Activated CD8-positive, alpha-beta memory T cell treated with anti-CD3 and anti-CD28 coated beads, Interleukin-2, amount 10 ng/mL, durations not matched to agents 7 days and 5 days (primary cell): Measurements from ENCODE around the gene SCN8A. TPM values are rescaled to one million over a fixed set of nuclear protein-coding genes. Genes with fewer than 3 reads are reported as not detected.

Experiments
- ATAC-seq: fragments of 150-1000 bp; cut with Tn5 transposase; one replicate; pipeline ENCODE4 v1.10.0; 2021; ENCODE audit warnings: moderate library complexity
- CTCF ChIA-PET: fragments of 350-600 bp; sonication (Branson Sonifier 250); formaldehyde crosslinking; loops from one replicate; lab custom pipeline; 2021; ENCODE audit warnings: antibody characterized with exemption; lab: Charles Lee
- DNase-seq: peaks from one replicate; pipeline ENCODE4 v3.0.0-alpha.2; 2020
- H3K27ac Mint-ChIP-seq: one replicate; pipeline ENCODE4 v1.8.0; 2021; ENCODE audit warnings: mild to moderate bottlenecking, mixed read lengths
- H3K27me3 Mint-ChIP-seq: one replicate; pipeline ENCODE4 v1.8.0; 2021; ENCODE audit warnings: mixed read lengths
- H3K36me3 Mint-ChIP-seq: one replicate; pipeline ENCODE4 v1.8.0; 2021; ENCODE audit warnings: mild to moderate bottlenecking, mixed read lengths
- H3K4me1 Mint-ChIP-seq: one replicate; pipeline ENCODE4 v1.8.0; 2021; ENCODE audit warnings: mixed read lengths
- H3K4me3 Mint-ChIP-seq: one replicate; pipeline ENCODE4 v1.8.0; 2021; ENCODE audit warnings: mild to moderate bottlenecking, moderate library complexity, mixed read lengths
- H3K9me3 Mint-ChIP-seq: one replicate; pipeline ENCODE4 v1.8.0; 2022; ENCODE audit warnings: low read depth, mixed read lengths
- total RNA-seq, 2 experiments: library from RNA; stranded (reverse); gene quantifications; one replicate each; pipeline ENCODE4 v1.2.3, GENCODE V29; 2021

The SCN8A gene
- total RNA-seq, 2 experiments from 2014 or later, result 1.3 to 2.3 TPM

DNA sequence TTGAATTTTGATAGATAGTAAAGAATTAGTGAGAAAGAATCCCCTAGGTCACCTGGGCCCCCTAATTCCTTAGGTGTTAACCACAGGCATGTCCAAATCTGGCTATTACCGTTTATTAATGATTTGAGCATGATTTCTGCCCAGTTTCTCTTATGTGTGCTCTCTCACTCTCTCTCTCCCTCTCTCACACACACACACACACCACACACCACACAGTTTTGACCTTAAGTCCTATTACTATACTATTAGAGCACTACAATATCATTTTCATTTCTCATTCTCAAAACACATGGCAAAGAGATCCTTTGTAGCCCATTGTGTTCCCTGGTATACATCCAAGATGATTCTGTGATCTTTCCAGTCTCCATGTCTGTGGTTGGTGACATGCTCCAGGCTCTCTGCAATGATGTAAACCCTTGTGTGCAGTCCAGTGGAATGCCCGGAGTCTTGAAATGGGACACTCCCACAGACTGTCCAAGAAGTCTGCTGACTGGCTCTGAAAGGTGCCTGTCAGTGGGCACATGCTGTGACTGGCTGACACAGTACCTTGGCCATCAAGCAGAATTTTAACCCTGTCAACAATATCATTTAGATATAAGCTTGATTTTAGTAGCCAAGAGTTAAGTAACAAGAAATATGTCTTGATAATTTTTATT is 161.3 kb downstream of the SCN8A start:
- Mint-ChIP-seq H3K9me3 (no peaks in the 10 kb centered on the region), H3K27me3 (peaks cover 13% of the 10 kb centered on the region), H3K4me3 (no peak overlapping the region), H3K27ac (no peak overlapping the region), H3K36me3 (no peaks in the 10 kb centered on the region), H3K4me1 (no peaks in the 10 kb centered on the region)
- DNase-seq, result no peak
- ATAC-seq, result no peak
- CTCF ChIA-PET, result no interaction called here

- H3K27me3 Mint-ChIP-seq, result peaks cover 13% of the 10 kb centered on the region
- CTCF ChIA-PET, result no interaction called here
- no peak for ATAC-seq
- no peaks in the 10 kb centered on the region for H3K9me3 Mint-ChIP-seq
- H3K4me3 Mint-ChIP-seq, result no peak overlapping the region
- H3K27ac Mint-ChIP-seq, result no peak overlapping the region
- DNase-seq, result no peak
- H3K36me3 Mint-ChIP-seq, result no peaks in the 10 kb centered on the region
- H3K4me1 Mint-ChIP-seq, result no peaks in the 10 kb centered on the region
Observed at GRCh38 chr12:51753980-51754675, 163.1 kb downstream of the SCN8A start.

DNA sequence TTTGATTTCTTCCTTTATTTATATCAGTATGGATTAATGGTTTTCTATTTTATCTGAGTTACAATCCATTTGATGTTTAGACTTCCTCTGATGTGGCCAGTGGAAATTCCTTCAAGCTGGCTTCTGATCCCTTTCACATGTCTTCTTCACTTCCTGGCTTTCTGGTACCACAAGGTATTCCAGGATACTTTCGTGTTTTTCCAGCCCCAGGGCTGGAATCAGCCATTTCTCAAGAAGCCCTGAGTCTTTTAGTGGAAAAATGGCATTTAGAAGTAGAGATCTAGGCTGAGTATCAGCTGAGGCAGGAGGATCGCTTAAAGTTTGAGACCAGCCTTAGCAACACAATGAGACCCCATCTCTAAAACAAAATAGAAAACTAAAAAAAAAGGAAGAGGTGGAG is 164.2 kb downstream of the SCN8A start:
- H3K4me1 Mint-ChIP-seq, result no peaks in the 10 kb centered on the region
- DNase-seq, result no peak
- CTCF ChIA-PET, result no interaction called here
- no peaks in the 10 kb centered on the region for H3K9me3 Mint-ChIP-seq
- no peak overlapping the region for H3K27ac Mint-ChIP-seq
- H3K36me3 Mint-ChIP-seq, result no peaks in the 10 kb centered on the region
- H3K27me3 Mint-ChIP-seq, result peaks cover 8% of the 10 kb centered on the region
- no peak for ATAC-seq
- no peak overlapping the region for H3K4me3 Mint-ChIP-seq

GRCh38 chr12:51759175-51759574 is 168.1 kb downstream of the SCN8A start:
- Mint-ChIP-seq H3K36me3 (no peaks in the 10 kb centered on the region), H3K4me1 (peaks cover 2% of the 10 kb centered on the region), H3K27ac (no peak overlapping the region), H3K27me3 (peaks cover 3% of the 10 kb centered on the region), H3K9me3 (no peaks in the 10 kb centered on the region), H3K4me3 (no peak overlapping the region)
- CTCF ChIA-PET, result no interaction called here
- ATAC-seq (no peak), DNase-seq (no peak)

GRCh38 chr12:51759695-51760094 is 168.7 kb downstream of the SCN8A start:
- CTCF ChIA-PET, result no interaction called here
- H3K27ac Mint-ChIP-seq, result no peak overlapping the region
- no peaks in the 10 kb centered on the region for H3K9me3 Mint-ChIP-seq
- peaks cover 3% of the 10 kb centered on the region for H3K27me3 Mint-ChIP-seq
- no peak overlapping the region for H3K4me3 Mint-ChIP-seq
- H3K36me3 Mint-ChIP-seq, result no peaks in the 10 kb centered on the region
- no peak for DNase-seq
- H3K4me1 Mint-ChIP-seq, result peaks cover 2% of the 10 kb centered on the region
- ATAC-seq, result no peak

GRCh38 chr12:51760231-51760630 is 169.2 kb downstream of the SCN8A start:
- ATAC-seq, result no peak
- CTCF ChIA-PET, result no interaction called here
- H3K27ac Mint-ChIP-seq, result no peak overlapping the region
- H3K27me3 Mint-ChIP-seq, result peaks cover 2% of the 10 kb centered on the region
- H3K9me3 Mint-ChIP-seq, result no peaks in the 10 kb centered on the region
- DNase-seq, result no peak
- peaks cover 2% of the 10 kb centered on the region for H3K4me1 Mint-ChIP-seq
- no peaks in the 10 kb centered on the region for H3K36me3 Mint-ChIP-seq
- H3K4me3 Mint-ChIP-seq, result no peak overlapping the region

DNA sequence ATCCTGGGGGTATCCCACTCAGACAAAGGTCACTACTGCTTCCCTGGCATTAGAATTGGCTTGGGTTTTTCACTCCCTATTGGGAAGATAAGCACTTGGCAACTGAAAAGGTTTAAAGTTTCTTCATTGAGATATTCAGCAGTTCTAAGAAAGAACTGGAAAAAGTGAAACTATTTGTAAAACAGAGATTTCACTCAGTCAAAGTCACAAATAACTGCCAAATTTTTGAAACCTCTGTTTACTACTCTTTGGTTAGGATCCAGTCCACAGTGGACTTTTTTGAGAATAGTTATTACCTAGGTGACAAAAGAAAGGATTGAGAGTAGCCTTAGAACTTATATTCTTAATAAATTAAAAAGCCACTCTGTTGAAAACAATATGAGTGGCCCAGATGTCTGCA is 172.7 kb downstream of the SCN8A start:
- H3K9me3 Mint-ChIP-seq, result no peaks in the 10 kb centered on the region

GRCh38 chr12:51766067-51766676 is 175.1 kb downstream of the SCN8A start:
- ATAC-seq (no peak), DNase-seq (no peak)
- no peaks in the 10 kb centered on the region for H3K9me3 Mint-ChIP-seq
- H3K4me3 Mint-ChIP-seq, result no peak overlapping the region
- CTCF ChIA-PET, result no interaction called here
- H3K36me3 Mint-ChIP-seq, result no peaks in the 10 kb centered on the region
- no peaks in the 10 kb centered on the region for H3K27me3 Mint-ChIP-seq
- no peak overlapping the region for H3K27ac Mint-ChIP-seq
- peaks cover 2% of the 10 kb centered on the region for H3K4me1 Mint-ChIP-seq

More for the DNA sequence above, 172.7 kb downstream of the SCN8A start:
- DNase-seq, result no peak
- CTCF ChIA-PET, result no interaction called here
- Mint-ChIP-seq H3K36me3 (no peaks in the 10 kb centered on the region), H3K4me3 (no peak overlapping the region), H3K27me3 (no peaks in the 10 kb centered on the region), H3K27ac (no peak overlapping the region), H3K4me1 (peaks cover 2% of the 10 kb centered on the region)
- no peak for ATAC-seq

DNA sequence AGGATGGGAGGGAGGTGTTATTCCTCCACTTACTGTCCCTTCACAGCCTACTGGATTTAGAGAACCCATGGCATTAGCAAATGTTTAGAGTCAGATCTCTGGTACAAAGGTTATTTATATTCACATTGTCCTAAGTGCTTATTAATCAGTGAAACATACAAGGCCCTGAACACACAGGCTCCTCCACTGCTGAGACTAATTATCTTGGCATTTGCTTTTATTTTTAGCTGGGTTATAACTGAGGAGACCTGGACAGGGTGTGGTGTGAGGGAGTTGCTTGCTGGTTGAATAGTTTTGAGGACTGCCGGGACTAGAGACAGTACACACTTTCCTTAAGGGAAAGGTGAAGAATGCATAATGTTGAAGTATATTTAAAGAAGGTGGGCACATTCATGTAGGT is 180.0 kb downstream of the SCN8A start:
- ATAC-seq, result no peak
- H3K27me3 Mint-ChIP-seq, result peaks cover 4% of the 10 kb centered on the region
- no peak for DNase-seq
- H3K4me1 Mint-ChIP-seq, result no peaks in the 10 kb centered on the region
- no peaks in the 10 kb centered on the region for H3K36me3 Mint-ChIP-seq
- CTCF ChIA-PET, result interaction anchor here (0.6 kb wide), 1 partner anchor 162 kb away, joined by 3 read pairs; no protein-coding TSS in a partner anchor
- no peak overlapping the region for H3K27ac Mint-ChIP-seq
- H3K4me3 Mint-ChIP-seq, result no peak overlapping the region
- H3K9me3 Mint-ChIP-seq, result no peaks in the 10 kb centered on the region

GRCh38 chr12:51773145-51773869 is 182.3 kb downstream of the SCN8A start:
- no peaks in the 10 kb centered on the region for H3K9me3 Mint-ChIP-seq
- no peak for ATAC-seq
- CTCF ChIA-PET, result no interaction called here
- peaks cover 9% of the 10 kb centered on the region for H3K27me3 Mint-ChIP-seq
- H3K36me3 Mint-ChIP-seq, result no peaks in the 10 kb centered on the region
- no peaks in the 10 kb centered on the region for H3K4me1 Mint-ChIP-seq
- no peak overlapping the region for H3K4me3 Mint-ChIP-seq
- no peak overlapping the region for H3K27ac Mint-ChIP-seq
- no peak for DNase-seq

DNA sequence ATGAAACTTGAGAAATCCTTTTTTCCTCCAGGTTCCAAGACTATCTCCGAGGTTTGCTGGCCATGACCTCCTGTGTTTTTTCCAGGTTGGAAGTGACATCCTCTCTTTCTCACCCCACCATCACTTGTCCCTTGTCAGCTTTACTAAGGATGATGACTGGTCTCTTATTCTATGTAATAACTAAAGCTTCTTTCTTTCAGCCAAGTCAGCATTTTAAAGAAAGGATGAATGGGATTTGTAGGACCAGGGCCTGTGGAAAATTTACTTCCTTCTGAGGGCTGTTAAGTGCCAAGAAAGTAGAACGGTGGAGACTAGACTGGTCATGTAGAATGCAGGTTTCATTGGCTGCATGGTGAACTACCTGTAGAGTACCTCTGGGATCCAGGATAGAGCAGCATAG is 183.9 kb downstream of the SCN8A start:
- no peaks in the 10 kb centered on the region for H3K36me3 Mint-ChIP-seq
- CTCF ChIA-PET, result no interaction called here

DNA sequence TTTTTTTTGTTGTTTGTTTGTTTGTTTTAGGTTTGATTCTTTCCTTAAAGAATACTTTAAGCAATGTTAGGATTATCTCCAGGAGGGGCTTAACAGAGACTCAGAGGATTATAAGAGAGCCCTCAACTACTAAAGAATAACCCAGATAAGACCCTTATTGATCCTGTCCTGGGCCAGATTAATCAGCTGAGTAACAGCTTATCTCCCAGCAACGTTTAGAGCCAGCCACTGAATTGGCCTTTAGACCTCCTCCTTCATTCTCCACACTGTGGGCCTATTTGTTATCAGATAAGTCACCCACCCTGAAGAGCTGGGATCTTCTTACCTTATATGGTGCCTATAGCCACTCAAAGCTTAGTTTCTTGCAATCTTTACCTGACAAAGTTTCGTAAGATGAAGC is 186.4 kb downstream of the SCN8A start:
- Mint-ChIP-seq H3K27me3 (peaks cover 14% of the 10 kb centered on the region), H3K4me3 (no peak overlapping the region), H3K4me1 (peaks cover 8% of the 10 kb centered on the region), H3K9me3 (no peaks in the 10 kb centered on the region), H3K36me3 (no peaks in the 10 kb centered on the region), H3K27ac (no peak overlapping the region)
- DNase-seq, result no peak
- CTCF ChIA-PET, result interaction anchor here (1.6 kb wide), 1 partner anchor 15 kb away, joined by 3 read pairs; no protein-coding TSS in a partner anchor
- ATAC-seq, result no peak

More for the DNA sequence above, 183.9 kb downstream of the SCN8A start:
- Mint-ChIP-seq H3K27me3 (peaks cover 9% of the 10 kb centered on the region), H3K4me3 (no peak overlapping the region), H3K4me1 (no peaks in the 10 kb centered on the region), H3K27ac (no peak overlapping the region), H3K9me3 (no peaks in the 10 kb centered on the region)
- ATAC-seq, result no peak
- DNase-seq, result no peak

DNA sequence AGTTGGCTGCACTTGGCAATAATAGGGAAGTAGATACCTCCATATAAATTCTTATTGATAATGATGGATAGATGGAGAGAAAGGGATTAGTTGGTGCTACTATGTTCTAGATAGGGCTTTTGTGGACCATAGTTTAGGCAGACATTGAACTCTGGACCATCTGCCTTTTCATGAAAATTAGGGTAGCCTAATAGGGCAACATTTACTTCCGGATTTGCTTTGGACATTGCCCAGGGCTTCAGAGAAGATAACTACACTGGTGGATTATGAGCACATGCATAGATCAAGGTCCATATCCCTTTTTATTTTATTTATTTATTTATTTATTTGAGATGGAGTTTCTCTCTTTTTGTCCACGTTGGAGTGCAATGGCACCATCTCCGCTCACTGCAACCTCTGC is 186.9 kb downstream of the SCN8A start:
- DNase-seq, result no peak
- ATAC-seq, result no peak
- Mint-ChIP-seq H3K9me3 (no peaks in the 10 kb centered on the region), H3K27ac (no peak overlapping the region), H3K27me3 (peaks cover 16% of the 10 kb centered on the region), H3K36me3 (no peaks in the 10 kb centered on the region), H3K4me1 (peaks cover 8% of the 10 kb centered on the region), H3K4me3 (no peak overlapping the region)
- CTCF ChIA-PET, result interaction anchor here (1.6 kb wide), 1 partner anchor 14 kb away, joined by 3 read pairs; no protein-coding TSS in a partner anchor
